ENCODE data around the gene NNMT. TPM values are rescaled to one million over a fixed set of nuclear protein-coding genes. Genes with fewer than 3 reads are reported as not detected.
A peak's percentile ranks its signal among the peaks of the same experiment; 100 is the strongest.

The NNMT gene
- total and polyA plus RNA-seq, 5 experiments from 2014 or later, result not detected

GRCh38 chr11:114307524-114308203, 11.5 kb downstream of the NNMT start:
- peaks cover 0 to 14% (median 0%) of the 10 kb centered on the region in 9 donors for H3K9me3 Mint-ChIP-seq
- peaks cover 9 to 43% (median 32%) of the 10 kb centered on the region in 5 donors for H3K27me3 Mint-ChIP-seq
- ATAC-seq (no peak), DNase-seq (no peak)
- H3K27ac Mint-ChIP-seq, result no peak overlapping the region
- H3K4me3 Mint-ChIP-seq, result no peak overlapping the region
- POLR2A ChIA-PET, result no interaction called here
- peaks cover 0 to 7% (median 1%) of the 10 kb centered on the region in 4 donors for H3K4me1 Mint-ChIP-seq
- no peaks in the 10 kb centered on the region for H3K36me3 Mint-ChIP-seq

GRCh38 chr11:114308689-114309089, 12.5 kb downstream of the NNMT start:
- peaks cover 0 to 2% (median 0%) of the 10 kb centered on the region in 3 donors for H3K36me3 Mint-ChIP-seq
- peaks cover 0 to 14% (median 0%) of the 10 kb centered on the region in 9 donors for H3K9me3 Mint-ChIP-seq
- no peak overlapping the region for H3K27ac Mint-ChIP-seq
- DNase-seq (no peak), ATAC-seq (no peak)
- POLR2A ChIA-PET, result no interaction called here
- no peak overlapping the region for H3K4me3 Mint-ChIP-seq
- peaks cover 0 to 7% (median 1%) of the 10 kb centered on the region in 4 donors for H3K4me1 Mint-ChIP-seq
- peaks cover 12 to 46% (median 35%) of the 10 kb centered on the region in 5 donors for H3K27me3 Mint-ChIP-seq

- no peak for ATAC-seq
- Mint-ChIP-seq H3K4me1 (peaks cover 0 to 7% (median 1%) of the 10 kb centered on the region in 4 donors), H3K4me3 (no peak overlapping the region), H3K27me3 (peaks cover 12 to 45% (median 35%) of the 10 kb centered on the region in 5 donors), H3K9me3 (peaks cover 0 to 14% (median 0%) of the 10 kb centered on the region in 9 donors), H3K36me3 (peaks cover 0 to 2% (median 0%) of the 10 kb centered on the region in 3 donors), H3K27ac (no peak overlapping the region)
- POLR2A ChIA-PET, result no interaction called here
- no peak for DNase-seq
Measured at GRCh38 chr11:114309517-114309916, 13.3 kb downstream of the NNMT start.

- Mint-ChIP-seq H3K27ac (no peak overlapping the region), H3K4me3 (no peak overlapping the region), H3K27me3 (peaks cover 12 to 44% (median 35%) of the 10 kb centered on the region in 5 donors), H3K9me3 (peaks cover 0 to 14% (median 0%) of the 10 kb centered on the region in 9 donors), H3K36me3 (peaks cover 0 to 2% (median 0%) of the 10 kb centered on the region in 3 donors), H3K4me1 (peaks cover 0 to 7% (median 1%) of the 10 kb centered on the region in 4 donors)
- DNase-seq (no peak), ATAC-seq (no peak)
- POLR2A ChIA-PET, result no interaction called here
Measured at GRCh38 chr11:114310095-114310494, 13.9 kb downstream of the NNMT start.

- peaks cover 0 to 5% (median 0%) of the 10 kb centered on the region in 9 donors for H3K9me3 Mint-ChIP-seq
- ATAC-seq, result no peak
- no peak for DNase-seq
- peaks cover 12 to 42% (median 29%) of the 10 kb centered on the region in 5 donors for H3K27me3 Mint-ChIP-seq
- no peak overlapping the region for H3K4me3 Mint-ChIP-seq
- H3K4me1 Mint-ChIP-seq, result peaks cover 7 to 21% (median 15%) of the 10 kb centered on the region in 4 donors
- no peak overlapping the region for H3K27ac Mint-ChIP-seq
- H3K36me3 Mint-ChIP-seq, result peaks cover 0 to 2% (median 0%) of the 10 kb centered on the region in 3 donors
- POLR2A ChIA-PET, result no interaction called here
Measured at GRCh38 chr11:114311946-114312345, 15.7 kb downstream of the NNMT start.

GRCh38 chr11:114314096-114314495, 17.9 kb downstream of the NNMT start:
- H3K4me1 Mint-ChIP-seq, result peaks cover 7 to 29% (median 21%) of the 10 kb centered on the region in 4 donors
- ATAC-seq (no peak), DNase-seq (no peak)
- peaks cover 0 to 5% (median 0%) of the 10 kb centered on the region in 9 donors for H3K9me3 Mint-ChIP-seq
- H3K27me3 Mint-ChIP-seq, result peaks cover 9 to 27% (median 18%) of the 10 kb centered on the region in 5 donors
- H3K4me3 Mint-ChIP-seq, result no peak overlapping the region
- peaks cover 0 to 2% (median 0%) of the 10 kb centered on the region in 3 donors for H3K36me3 Mint-ChIP-seq
- H3K27ac Mint-ChIP-seq, result no peak overlapping the region
- POLR2A ChIA-PET, result no interaction called here

GRCh38 chr11:114315749-114316368, 19.7 kb downstream of the NNMT start:
- Mint-ChIP-seq H3K27ac (peak overlapping the region; percentile 15 to 91 (median 86)), H3K27me3 (peaks cover 3 to 13% (median 9%) of the 10 kb centered on the region in 5 donors), H3K9me3 (peaks cover 0 to under 1% (median 0%) of the 10 kb centered on the region in 9 donors), H3K36me3 (peaks cover 0 to 2% (median 0%) of the 10 kb centered on the region in 3 donors), H3K4me1 (peaks cover 13 to 43% (median 34%) of the 10 kb centered on the region in 4 donors), H3K4me3 (peak overlapping the region; percentile 68 to 83 (median 78))
- DNase-seq (peak in 3 of 10 donors; percentile 4 to 21 (median 13)), ATAC-seq (peak; percentile 74 to 78)
- POLR2A ChIA-PET, result no interaction called here

- H3K27ac Mint-ChIP-seq, result peak overlapping the region in 8 of 10 donors; percentile 19 to 91 (median 55)
- ATAC-seq, result no peak
- H3K4me3 Mint-ChIP-seq, result peak overlapping the region in 1 of 10 donors; percentile 77
- peaks cover 0 to 11% (median 4%) of the 10 kb centered on the region in 5 donors for H3K27me3 Mint-ChIP-seq
- H3K36me3 Mint-ChIP-seq, result peaks cover 0 to 2% (median 0%) of the 10 kb centered on the region in 3 donors
- no peak for DNase-seq
- H3K4me1 Mint-ChIP-seq, result peaks cover 13 to 43% (median 34%) of the 10 kb centered on the region in 4 donors
- POLR2A ChIA-PET, result no interaction called here
- no peaks in the 10 kb centered on the region for H3K9me3 Mint-ChIP-seq
Measured at GRCh38 chr11:114316980-114317786, 21.0 kb downstream of the NNMT start.

GRCh38 chr11:114317787-114318137, 21.6 kb downstream of the NNMT start:
- no peak overlapping the region for H3K4me3 Mint-ChIP-seq
- peaks cover 13 to 43% (median 34%) of the 10 kb centered on the region in 4 donors for H3K4me1 Mint-ChIP-seq
- H3K27me3 Mint-ChIP-seq, result peaks cover 0 to 12% (median 3%) of the 10 kb centered on the region in 5 donors
- no peaks in the 10 kb centered on the region for H3K9me3 Mint-ChIP-seq
- no peak for DNase-seq
- POLR2A ChIA-PET, result no interaction called here
- ATAC-seq, result no peak
- H3K27ac Mint-ChIP-seq, result peak overlapping the region in 5 of 10 donors; percentile 5 to 91 (median 57)
- peaks cover 0 to 1% (median 0%) of the 10 kb centered on the region in 3 donors for H3K36me3 Mint-ChIP-seq

GRCh38 chr11:114318361-114318760, 22.2 kb downstream of the NNMT start:
- Mint-ChIP-seq H3K4me1 (peaks cover 13 to 43% (median 34%) of the 10 kb centered on the region in 4 donors), H3K36me3 (no peaks in the 10 kb centered on the region), H3K9me3 (no peaks in the 10 kb centered on the region), H3K4me3 (peak overlapping the region in 4 of 10 donors; percentile 5 to 66 (median 29)), H3K27ac (peak overlapping the region in 7 of 10 donors; percentile 12 to 91 (median 26)), H3K27me3 (peaks cover 0 to 10% (median 3%) of the 10 kb centered on the region in 5 donors)
- ATAC-seq, result no peak
- no peak for DNase-seq
- POLR2A ChIA-PET, result no interaction called here

- DNase-seq (no peak), ATAC-seq (no peak)
- POLR2A ChIA-PET, result interaction anchor here (0.7 kb wide), 2 partner anchors 35 to 257 kb away, joined by 3 to 5 read pairs; no protein-coding TSS in a partner anchor
- Mint-ChIP-seq H3K4me3 (peak overlapping the region in 5 of 10 donors; percentile 18 to 79 (median 40)), H3K4me1 (peaks cover 13 to 43% (median 34%) of the 10 kb centered on the region in 4 donors), H3K27me3 (peaks cover 0 to 13% (median 4%) of the 10 kb centered on the region in 5 donors), H3K36me3 (no peaks in the 10 kb centered on the region), H3K9me3 (peaks cover 0 to 2% (median 0%) of the 10 kb centered on the region in 9 donors), H3K27ac (peak overlapping the region in 7 of 10 donors; percentile 7 to 88 (median 69))
Measured at GRCh38 chr11:114319716-114320328, 23.6 kb downstream of the NNMT start.

Data from naive thymus-derived CD8-positive, alpha-beta T cell (primary cell).